ENCODE data around the gene TADA2A.

DNA sequence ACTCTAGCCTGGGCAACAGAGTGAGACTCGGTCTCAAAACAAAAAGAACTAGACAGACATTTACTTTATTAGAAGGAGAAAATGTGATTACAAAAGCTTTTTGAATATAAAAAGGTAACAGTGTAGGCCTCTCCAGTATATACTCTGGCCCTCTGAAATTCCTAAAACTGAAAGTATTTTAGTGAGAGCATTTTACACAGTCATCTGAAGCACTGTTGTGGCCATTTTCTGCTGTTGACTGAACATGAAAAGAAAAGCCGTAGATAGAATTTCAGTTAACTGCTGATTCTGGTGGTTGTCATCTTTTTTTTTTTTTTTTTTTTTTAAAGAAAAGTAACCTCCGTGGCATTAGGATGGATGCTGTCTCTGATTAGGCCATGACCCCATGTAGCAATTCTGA lies 98.6 kb downstream of the TADA2A start:
- TF ChIP-seq, protein P1, sequence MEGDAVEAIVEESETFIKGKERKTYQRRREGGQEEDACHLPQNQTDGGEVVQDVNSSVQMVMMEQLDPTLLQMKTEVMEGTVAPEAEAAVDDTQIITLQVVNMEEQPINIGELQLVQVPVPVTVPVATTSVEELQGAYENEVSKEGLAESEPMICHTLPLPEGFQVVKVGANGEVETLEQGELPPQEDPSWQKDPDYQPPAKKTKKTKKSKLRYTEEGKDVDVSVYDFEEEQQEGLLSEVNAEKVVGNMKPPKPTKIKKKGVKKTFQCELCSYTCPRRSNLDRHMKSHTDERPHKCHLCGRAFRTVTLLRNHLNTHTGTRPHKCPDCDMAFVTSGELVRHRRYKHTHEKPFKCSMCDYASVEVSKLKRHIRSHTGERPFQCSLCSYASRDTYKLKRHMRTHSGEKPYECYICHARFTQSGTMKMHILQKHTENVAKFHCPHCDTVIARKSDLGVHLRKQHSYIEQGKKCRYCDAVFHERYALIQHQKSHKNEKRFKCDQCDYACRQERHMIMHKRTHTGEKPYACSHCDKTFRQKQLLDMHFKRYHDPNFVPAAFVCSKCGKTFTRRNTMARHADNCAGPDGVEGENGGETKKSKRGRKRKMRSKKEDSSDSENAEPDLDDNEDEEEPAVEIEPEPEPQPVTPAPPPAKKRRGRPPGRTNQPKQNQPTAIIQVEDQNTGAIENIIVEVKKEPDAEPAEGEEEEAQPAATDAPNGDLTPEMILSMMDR (IDR thresholded peaks at IDR 0.05): no peak
- TF ChIP-seq TCF7L2 (IDR thresholded peaks at IDR 0.05; ENCODE audit: low read depth, low read length) (no peak), POLR2AphosphoS5 (IDR thresholded peaks at IDR 0.05; ENCODE audit: low read depth, low read length) (no peak), SIN3A (IDR thresholded peaks at IDR 0.05; ENCODE audit: borderline replicate concordance, insufficient read depth, low read depth, low read length) (no peak)
- TF ChIP-seq, protein P2, sequence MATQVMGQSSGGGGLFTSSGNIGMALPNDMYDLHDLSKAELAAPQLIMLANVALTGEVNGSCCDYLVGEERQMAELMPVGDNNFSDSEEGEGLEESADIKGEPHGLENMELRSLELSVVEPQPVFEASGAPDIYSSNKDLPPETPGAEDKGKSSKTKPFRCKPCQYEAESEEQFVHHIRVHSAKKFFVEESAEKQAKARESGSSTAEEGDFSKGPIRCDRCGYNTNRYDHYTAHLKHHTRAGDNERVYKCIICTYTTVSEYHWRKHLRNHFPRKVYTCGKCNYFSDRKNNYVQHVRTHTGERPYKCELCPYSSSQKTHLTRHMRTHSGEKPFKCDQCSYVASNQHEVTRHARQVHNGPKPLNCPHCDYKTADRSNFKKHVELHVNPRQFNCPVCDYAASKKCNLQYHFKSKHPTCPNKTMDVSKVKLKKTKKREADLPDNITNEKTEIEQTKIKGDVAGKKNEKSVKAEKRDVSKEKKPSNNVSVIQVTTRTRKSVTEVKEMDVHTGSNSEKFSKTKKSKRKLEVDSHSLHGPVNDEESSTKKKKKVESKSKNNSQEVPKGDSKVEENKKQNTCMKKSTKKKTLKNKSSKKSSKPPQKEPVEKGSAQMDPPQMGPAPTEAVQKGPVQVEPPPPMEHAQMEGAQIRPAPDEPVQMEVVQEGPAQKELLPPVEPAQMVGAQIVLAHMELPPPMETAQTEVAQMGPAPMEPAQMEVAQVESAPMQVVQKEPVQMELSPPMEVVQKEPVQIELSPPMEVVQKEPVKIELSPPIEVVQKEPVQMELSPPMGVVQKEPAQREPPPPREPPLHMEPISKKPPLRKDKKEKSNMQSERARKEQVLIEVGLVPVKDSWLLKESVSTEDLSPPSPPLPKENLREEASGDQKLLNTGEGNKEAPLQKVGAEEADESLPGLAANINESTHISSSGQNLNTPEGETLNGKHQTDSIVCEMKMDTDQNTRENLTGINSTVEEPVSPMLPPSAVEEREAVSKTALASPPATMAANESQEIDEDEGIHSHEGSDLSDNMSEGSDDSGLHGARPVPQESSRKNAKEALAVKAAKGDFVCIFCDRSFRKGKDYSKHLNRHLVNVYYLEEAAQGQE (IDR thresholded peaks at IDR 0.05; ENCODE audit: insufficient read depth in 1 of 2, low read depth in 2 of 2, low read length in 1 of 2): no peak
